Measurements from ENCODE around the gene TH.

DNA sequence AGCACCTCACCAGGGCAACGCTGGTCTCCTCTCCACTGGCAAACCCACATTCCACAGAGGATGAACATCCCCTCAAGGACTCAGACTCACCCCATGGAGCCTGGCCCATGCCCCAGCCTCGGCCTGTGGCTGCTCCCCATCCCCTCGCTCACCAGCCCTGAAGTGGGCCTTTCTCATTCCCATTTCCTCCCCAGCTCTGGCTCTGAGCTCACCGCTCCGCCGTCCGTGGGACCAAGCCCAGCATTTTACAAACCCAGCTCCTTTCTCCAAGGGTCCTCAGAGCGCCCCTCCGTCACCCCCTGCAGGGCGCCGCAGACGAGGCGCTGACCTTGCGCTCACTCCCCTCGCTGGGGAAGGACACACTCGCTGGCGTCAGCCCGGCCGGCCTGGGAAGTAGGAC is 25.6 kb downstream of the TH start:
- TF ChIP-seq, protein P1, sequence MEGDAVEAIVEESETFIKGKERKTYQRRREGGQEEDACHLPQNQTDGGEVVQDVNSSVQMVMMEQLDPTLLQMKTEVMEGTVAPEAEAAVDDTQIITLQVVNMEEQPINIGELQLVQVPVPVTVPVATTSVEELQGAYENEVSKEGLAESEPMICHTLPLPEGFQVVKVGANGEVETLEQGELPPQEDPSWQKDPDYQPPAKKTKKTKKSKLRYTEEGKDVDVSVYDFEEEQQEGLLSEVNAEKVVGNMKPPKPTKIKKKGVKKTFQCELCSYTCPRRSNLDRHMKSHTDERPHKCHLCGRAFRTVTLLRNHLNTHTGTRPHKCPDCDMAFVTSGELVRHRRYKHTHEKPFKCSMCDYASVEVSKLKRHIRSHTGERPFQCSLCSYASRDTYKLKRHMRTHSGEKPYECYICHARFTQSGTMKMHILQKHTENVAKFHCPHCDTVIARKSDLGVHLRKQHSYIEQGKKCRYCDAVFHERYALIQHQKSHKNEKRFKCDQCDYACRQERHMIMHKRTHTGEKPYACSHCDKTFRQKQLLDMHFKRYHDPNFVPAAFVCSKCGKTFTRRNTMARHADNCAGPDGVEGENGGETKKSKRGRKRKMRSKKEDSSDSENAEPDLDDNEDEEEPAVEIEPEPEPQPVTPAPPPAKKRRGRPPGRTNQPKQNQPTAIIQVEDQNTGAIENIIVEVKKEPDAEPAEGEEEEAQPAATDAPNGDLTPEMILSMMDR (IDR thresholded peaks at IDR 0.05), result no peak
- no peak for TF ChIP-seq POLR2A (IDR thresholded peaks at IDR 0.05)

Measured in breast epithelium (tissue), 3 donors.